Measurements from ENCODE around the gene NFATC1.

NFATC1 gene

DNA sequence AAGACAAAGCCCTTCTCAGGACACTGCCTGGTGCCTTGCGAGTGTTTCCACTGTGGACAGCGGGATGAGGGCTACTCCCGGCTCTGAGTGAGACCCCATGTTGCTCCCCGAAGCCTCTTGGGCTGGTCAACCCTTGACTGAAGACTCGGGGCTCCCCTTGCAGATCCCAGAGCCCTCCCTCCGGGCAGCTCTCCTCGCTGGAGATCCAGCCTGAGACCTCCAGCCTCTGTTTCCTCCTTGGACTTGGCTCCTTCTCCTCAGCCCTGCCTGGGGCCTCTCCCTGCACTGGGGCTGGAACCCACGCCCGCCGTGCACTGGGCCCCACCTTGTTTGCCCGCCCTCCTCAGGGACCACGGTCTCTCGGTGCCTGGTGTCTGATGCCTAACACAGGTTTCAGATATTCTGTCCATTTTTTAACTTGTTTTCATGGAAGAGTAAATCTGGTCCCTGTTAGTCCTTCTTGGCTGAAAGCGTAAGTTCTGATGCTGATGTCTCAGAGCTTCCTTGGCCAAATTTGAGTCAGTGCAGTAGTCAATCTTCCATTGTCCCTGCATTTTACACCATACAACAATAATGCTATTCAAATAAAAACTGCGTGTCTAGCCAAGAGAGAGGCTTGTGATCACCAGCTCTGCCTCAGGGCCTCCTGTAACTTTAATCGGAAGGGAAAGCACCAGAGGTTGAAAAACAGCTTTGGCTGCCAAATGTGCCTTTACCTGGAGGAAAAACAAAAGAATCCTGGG, 144.6 kb downstream of the NFATC1 start:
- peak; percentile 44 for DNase-seq (ENCODE audit: low spot score)

DNA sequence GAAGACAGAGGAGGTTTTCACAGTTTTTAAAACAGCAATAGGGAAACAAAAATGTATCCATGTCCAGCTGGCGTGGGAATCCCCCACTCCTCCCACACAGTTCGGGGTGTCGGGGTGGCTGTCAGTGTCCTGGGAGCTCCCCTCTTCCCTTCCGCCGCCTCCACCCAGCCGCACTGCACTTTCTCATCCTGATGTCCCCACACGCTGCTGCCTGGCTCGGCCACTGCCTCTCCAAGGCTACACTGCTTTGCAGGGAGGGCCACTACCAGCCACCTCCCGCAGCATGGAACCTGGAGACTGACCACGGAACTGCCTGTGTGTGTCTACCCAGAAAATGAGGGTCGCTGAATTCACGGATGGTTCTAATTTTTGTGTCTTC, 145.2 kb downstream of the NFATC1 start:
- DNase-seq (ENCODE audit: low spot score): no peak

DNA sequence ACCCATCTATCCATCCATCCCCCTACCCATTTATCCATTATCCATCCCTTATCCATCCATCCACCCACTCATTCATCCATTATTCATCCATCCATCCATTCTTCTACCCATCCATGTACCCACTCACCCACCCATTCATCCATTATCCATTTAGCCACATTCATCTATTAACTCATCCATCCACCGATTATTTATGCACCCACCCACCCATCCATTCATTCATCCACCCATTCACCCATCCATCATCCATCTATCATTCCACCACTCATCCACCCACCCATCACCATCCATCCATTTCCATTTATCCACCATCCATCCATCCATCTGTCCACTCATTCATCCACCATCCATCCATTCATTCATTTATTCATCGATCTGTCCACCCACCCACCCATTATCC, 146.5 kb downstream of the NFATC1 start:
- DNase-seq (ENCODE audit: low spot score): no peak

DNA sequence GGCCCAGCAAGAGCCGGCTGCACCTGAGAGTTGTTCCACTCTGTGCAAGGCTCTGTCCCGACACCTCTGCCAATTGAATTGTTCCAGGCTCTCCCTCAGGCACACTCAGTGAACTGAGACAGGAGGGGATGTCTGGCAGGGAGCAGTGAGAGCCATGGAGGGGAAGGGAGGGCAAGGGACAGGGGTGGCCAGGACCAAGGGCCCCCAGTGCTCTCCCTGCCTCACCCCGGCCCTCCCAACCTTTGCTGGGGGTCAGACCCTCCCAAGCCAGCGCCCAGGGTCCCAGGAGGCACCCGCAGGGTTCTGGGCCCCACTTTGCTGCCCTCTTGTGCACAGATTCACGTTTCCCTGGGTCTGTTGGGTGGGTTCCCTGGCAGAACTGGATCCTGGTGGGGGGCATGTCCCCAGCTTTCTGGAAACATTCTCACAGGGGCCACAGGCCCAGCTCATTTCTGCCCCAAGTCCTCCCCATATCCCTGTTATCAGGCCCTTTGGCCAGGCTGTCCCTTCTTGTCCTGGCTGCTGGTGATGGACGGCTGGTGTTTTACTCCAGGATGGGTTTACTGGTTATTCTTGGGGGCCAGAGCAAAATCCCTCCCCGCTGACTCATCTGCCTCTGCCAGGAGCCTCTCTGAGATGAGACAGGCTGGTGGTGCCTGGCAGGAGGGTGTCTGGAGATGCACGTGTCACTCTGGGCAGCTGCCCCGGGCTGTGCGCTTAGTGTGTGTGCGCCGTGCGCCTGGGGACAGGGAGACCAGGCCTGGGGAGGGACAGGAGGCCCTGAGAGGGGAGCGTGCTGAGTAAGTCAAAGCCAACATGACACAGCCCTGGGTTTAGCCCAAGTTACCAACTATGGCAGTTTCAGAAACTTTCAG, 147.4 kb downstream of the NFATC1 start:
- DNase-seq (ENCODE audit: low spot score): peak; percentile 19

GRCh38 chr18:79543861-79544385, 148.2 kb downstream of the NFATC1 start:
- no peak for DNase-seq (ENCODE audit: low spot score)

DNA sequence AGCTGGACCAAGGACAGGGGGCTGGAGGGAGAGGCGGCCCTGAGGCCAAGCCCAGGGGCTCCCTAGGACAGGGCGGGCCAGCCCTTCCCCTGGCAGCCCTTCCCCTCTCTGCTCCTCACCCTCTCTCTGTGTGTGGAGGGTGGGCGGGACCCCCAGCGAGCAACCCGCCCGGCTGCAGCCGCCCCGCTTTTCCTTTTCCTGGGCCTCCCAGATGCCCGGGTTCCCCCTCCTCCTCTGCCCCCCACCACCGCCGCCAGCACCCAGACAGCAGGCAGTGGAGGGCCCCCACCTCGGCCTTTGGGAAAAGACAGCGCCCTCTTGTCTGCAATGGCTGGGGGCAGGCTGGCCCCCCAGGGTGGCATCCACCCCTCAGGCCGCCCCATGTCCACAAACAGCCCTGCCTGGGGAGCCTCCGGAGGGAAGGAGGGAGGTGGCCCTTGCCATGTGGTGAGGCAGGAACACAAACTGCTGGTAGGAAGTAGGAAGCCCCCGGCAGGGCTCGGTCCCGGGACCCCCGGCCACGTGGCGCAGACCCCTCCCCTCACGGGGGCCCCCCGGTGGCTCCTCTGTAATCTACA, 148.7 kb downstream of the NFATC1 start:
- DNase-seq (ENCODE audit: low spot score): no peak

GRCh38 chr18:79545255-79545654, 149.5 kb downstream of the NFATC1 start:
- DNase-seq (ENCODE audit: low spot score): no peak

DNA sequence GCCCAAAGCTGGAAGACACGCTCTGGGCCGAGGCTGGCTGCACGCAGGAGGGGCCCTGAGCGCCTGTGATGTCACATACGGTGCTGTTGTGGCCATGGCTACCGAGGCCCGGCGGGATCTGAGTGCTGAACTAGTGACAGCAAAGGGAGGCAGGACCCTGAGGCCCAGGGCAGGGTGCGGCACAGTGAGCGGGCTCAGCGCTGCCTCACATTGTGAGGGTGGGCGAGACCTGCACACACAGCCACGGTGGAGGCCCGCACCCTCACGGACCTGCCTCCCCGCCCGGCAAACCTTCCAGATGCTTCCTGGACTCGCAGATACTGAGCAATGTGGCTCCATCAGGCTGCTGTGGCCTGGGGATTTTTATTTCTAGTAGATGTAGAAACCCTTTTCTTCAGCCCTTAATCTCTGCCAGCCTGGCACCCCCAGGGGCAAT, 150.0 kb downstream of the NFATC1 start:
- no peak for DNase-seq (ENCODE audit: low spot score)

- DNase-seq (ENCODE audit: low spot score): no peak
These were observed 151.1 kb downstream of the NFATC1 start for GRCh38 chr18:79546781-79547272.

- no peak for DNase-seq (ENCODE audit: low spot score)
These were observed 151.8 kb downstream of the NFATC1 start for GRCh38 chr18:79547413-79548076.

DNA sequence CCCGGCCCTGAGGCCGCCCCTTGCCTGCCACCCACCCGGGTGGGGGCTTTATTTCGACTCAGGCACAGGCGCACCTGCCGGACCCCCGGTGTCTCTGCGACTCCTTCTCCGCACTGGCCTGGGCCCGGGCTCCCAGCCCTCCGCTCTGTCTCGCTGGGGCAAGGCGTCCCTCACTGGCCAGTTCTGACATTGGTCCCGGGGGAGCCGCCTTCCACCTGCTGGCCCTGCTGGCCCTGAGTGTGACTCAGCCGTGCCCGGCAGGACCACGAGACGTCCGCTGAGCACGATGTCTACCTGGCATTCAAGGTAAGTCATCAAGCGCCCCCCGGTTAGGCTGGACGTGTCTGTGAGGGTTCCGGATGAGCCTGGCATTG, 152.3 kb downstream of the NFATC1 start:
- DNase-seq (ENCODE audit: low spot score): no peak

GRCh38 chr18:79548621-79548985, 152.9 kb downstream of the NFATC1 start:
- no peak for DNase-seq (ENCODE audit: low spot score)

- no peak for DNase-seq (ENCODE audit: low spot score)
These were observed 153.4 kb downstream of the NFATC1 start for GRCh38 chr18:79548986-79549637.

- DNase-seq (ENCODE audit: low spot score): no peak
These were observed 153.9 kb downstream of the NFATC1 start for GRCh38 chr18:79549638-79550000.

- no peak for DNase-seq (ENCODE audit: low spot score)
These were observed 156.5 kb downstream of the NFATC1 start for GRCh38 chr18:79552140-79552631.

DNA sequence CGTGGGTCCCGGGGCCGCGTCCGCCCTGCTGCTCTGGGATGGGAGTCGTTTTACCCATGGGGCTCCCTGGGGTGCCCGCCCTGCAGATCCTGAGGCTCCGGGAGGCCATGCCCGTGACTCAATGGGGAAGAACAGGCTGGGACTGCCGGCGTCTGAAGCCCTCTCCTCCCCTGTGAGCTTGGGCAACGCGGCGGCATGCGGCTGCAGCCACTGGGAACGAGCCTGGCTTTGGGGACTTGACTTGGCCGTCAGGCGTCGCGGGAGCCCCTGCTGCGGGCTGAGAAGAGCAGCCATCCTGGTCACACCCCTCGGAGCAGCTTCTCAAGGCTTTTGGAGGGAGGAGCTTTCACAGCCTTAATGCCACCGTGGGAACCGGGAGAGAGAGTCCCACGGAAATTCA, 157.0 kb downstream of the NFATC1 start:
- DNase-seq (ENCODE audit: low spot score): no peak

GRCh38 chr18:79553154-79553553, 157.4 kb downstream of the NFATC1 start:
- DNase-seq (ENCODE audit: low spot score): no peak

GRCh38 chr18:79553696-79554095, 158.0 kb downstream of the NFATC1 start:
- DNase-seq (ENCODE audit: low spot score): no peak

GRCh38 chr18:79554321-79554720, 158.6 kb downstream of the NFATC1 start:
- no peak for DNase-seq (ENCODE audit: low spot score)

DNA sequence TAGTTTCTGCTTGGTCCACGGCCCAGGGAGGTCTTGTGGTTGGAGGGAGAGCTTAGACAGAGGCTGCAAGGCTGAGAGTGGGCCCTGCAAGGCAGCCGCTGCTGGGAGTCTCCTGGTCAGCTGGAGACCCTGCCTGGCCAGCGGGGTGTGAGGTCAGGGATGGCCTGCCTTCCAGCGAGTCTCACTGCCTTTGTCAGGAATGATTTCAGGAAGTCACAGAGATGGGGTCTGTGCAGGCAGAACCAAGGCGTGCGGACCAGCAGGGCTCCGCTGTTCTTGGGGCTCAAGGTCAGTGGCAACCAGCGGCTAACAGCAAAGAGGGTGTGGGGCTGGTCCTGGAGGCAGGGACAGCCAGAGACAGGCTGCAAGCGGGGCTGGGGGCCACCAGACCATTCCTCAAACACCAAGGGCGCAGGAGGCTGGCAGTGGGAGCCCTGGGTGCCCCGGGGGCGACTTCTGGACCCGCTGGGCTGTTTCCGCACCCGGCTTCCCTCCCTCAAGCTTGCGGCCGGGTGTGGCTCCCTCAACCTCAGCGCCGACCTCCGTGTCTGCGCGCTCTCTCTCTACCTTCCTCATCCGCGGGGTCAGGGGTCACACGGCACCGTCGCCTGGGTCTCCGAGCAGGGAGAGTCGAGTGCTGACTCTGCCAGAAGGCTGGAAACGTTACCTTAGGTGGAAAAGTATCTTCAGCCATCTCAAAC, 159.4 kb downstream of the NFATC1 start:
- no peak for DNase-seq (ENCODE audit: low spot score)

DNA sequence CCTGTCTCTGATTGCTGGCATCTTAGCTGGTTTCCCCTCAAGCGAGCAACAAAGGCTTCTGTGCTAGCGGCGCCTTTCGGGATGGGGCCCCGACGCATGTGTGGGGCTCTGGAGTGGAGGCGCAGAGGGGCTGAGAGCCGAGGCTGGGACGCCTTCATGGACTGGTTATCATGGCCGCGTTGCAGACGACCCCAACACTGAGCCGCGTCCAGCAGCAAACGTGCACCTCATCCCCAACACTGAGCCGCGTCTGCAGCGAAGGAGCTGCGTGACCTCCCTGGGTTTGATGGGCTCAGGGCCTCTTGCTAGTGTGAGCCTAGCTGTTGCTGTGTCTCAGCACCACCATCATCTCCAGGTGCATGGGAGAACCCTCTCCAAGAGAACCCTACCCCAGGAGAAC, 160.2 kb downstream of the NFATC1 start:
- no peak for DNase-seq (ENCODE audit: low spot score)

Data from putamen (tissue), 1 donor.